SK-N-SH (cell line): Measurements from ENCODE around the gene PPP1R2B. TPM values are rescaled to one million over a fixed set of nuclear protein-coding genes. Genes with fewer than 3 reads are reported as not detected.
"Not testable (repeated sequence)": the region's sequence is repeated elsewhere in the genome, so short reads cannot be mapped to it uniquely, and the experiment has no call there.

Source experiments
- CTCF ChIA-PET: fragments of 300-600, 350-600 bp; formaldehyde crosslinking; extraction: SDS; loops from one replicate; lab custom pipeline; 2021; lab: Yijun Ruan, JAX
- POLR2A ChIA-PET: fragments of 350-600 bp; sonication (Branson Sonifier 250); formaldehyde crosslinking; extraction: SDS; loops from one replicate; lab custom pipeline; 2020; ENCODE audit warnings: antibody characterized with exemption, inconsistent platforms; lab: Yijun Ruan, JAX
- DNase-seq: peaks from one replicate; pipeline ENCODE4 v3.0.0; 2012
- H2AFZ ChIP-seq: fragments of 200-600 bp; sonication (generic); 2 replicates; pipeline ENCODE4 v1.8.1; 2016; ENCODE audit warnings: antibody characterized with exemption, mild to moderate bottlenecking, low read depth
- H3F3A ChIP-seq: fragments of 200-600 bp; sonication (generic); replicated peaks from 2 replicates; pipeline ENCODE3; 2016; ENCODE audit warnings: antibody characterized with exemption, mild to moderate bottlenecking; ENCODE audit not compliant: insufficient read depth
- H3K27ac ChIP-seq, 2 experiments: fragments of 200-500 bp in 1 of 2; fragments of 200-600 bp in 1 of 2; sonication (Bioruptor generic) in 1 of 2; sonication (generic), shearing (Covaris generic) in 1 of 2; 2 replicates each; pipeline versions ENCODE4 v1.5.1 to v1.6.1; 2014 to 2016; ENCODE audit warnings: low read depth in 2 of 2, inconsistent platforms in 1 of 2, low read length in 1 of 2, mild to moderate bottlenecking in 1 of 2, mixed read lengths in 1 of 2
- H3K27me3 ChIP-seq: fragments of 200-600 bp; sonication (generic), shearing (Covaris generic); 2 replicates; pipeline ENCODE4 v1.6.1; 2016; ENCODE audit warnings: mixed run types; ENCODE audit not compliant: insufficient read depth
- H3K36me3 ChIP-seq, 2 experiments: fragments of 200-500 bp in 1 of 2; fragments of 200-600 bp in 1 of 2; sonication (Bioruptor generic) in 1 of 2; sonication (generic) in 1 of 2; replicated peaks in 1 of 2; 2 replicates each; pipeline versions ENCODE3 to v1.5.1; 2014 to 2016; ENCODE audit warnings: low read length in 1 of 2, mild to moderate bottlenecking in 1 of 2; ENCODE audit not compliant: insufficient read depth in 2 of 2, control insufficient read depth in 1 of 2
- H3K4me1 ChIP-seq, 2 experiments: fragments of 200-500 bp in 1 of 2; fragments of 200-600 bp in 1 of 2; sonication (Bioruptor generic) in 1 of 2; sonication (generic), shearing (Covaris generic) in 1 of 2; 2 replicates each; pipeline versions ENCODE4 v1.5.1 to v1.6.1; 2014 to 2016; ENCODE audit warnings: low read depth in 1 of 2, low read length in 1 of 2, mixed run types in 1 of 2; ENCODE audit not compliant: insufficient read depth in 2 of 2, control insufficient read depth in 1 of 2
- H3K4me2 ChIP-seq: fragments of 200-600 bp; sonication (generic), shearing (Covaris generic); 2 replicates; pipeline ENCODE4 v1.6.1; 2017; ENCODE audit warnings: mixed run types
- H3K4me3 ChIP-seq, 2 experiments: fragments of 200-500 bp in 1 of 2; fragments of 200-600 bp in 1 of 2; sonication (Bioruptor generic) in 1 of 2; sonication (generic), shearing (Covaris generic) in 1 of 2; 2 replicates each; pipeline versions ENCODE4 v1.5.1 to v1.8.1; 2014 to 2016; ENCODE audit warnings: low read depth in 2 of 2, inconsistent platforms in 1 of 2, low read length in 1 of 2, mild to moderate bottlenecking in 1 of 2, mixed read lengths in 1 of 2, moderate library complexity in 1 of 2
- H3K79me2 ChIP-seq: fragments of 200-600 bp; sonication (generic); 2 replicates; pipeline ENCODE4 v1.8.1; 2017; ENCODE audit warnings: mild to moderate bottlenecking; ENCODE audit not compliant: insufficient read depth
- H3K9ac ChIP-seq: fragments of 200-600 bp; sonication (generic); 2 replicates; pipeline ENCODE4 v1.6.1; 2017; ENCODE audit warnings: mixed run types
- H3K9me2 ChIP-seq: fragments of 200-600 bp; sonication (generic); 2 replicates; pipeline ENCODE4 v1.6.1; 2017; ENCODE audit warnings: mixed run types
- H3K9me3 ChIP-seq: fragments of 200-600 bp; sonication (generic); 2 replicates; pipeline ENCODE4 v1.6.1; 2017; ENCODE audit warnings: mixed run types, mild to moderate bottlenecking, moderate library complexity
- H4K20me1 ChIP-seq: fragments of 200-600 bp; sonication (generic); 2 replicates; pipeline ENCODE4 v1.6.1; 2017; ENCODE audit warnings: mild to moderate bottlenecking, mixed run types; ENCODE audit not compliant: insufficient read depth
- CHD2 ChIP-seq: fragments of 150-350 bp; IDR thresholded peaks from 2 replicates; pipeline ENCODE4 v1.6.1; 2018; ENCODE audit warnings: low read length; ENCODE audit not compliant: partially characterized antibody
- FOXJ3 ChIP-seq: sonication (generic); formaldehyde crosslinking; IDR thresholded peaks from 2 replicates; pipeline ENCODE4 v1.5.1; 2020; ENCODE audit warnings: mild to moderate bottlenecking, missing genetic modification reagents
- GATA2 ChIP-seq: sonication (generic); formaldehyde crosslinking; IDR thresholded peaks from 2 replicates; pipeline ENCODE4 v1.5.0; 2020; ENCODE audit warnings: mild to moderate bottlenecking, missing genetic modification reagents
- MXI1 ChIP-seq: IDR thresholded peaks from 2 replicates; pipeline ENCODE4 v1.6.1; 2012; ENCODE audit warnings: mild to moderate bottlenecking, low read depth, low read length, improper control_type of control experiment
- NRF1 ChIP-seq: IDR thresholded peaks from 2 replicates; pipeline ENCODE4 v1.6.1; 2012; ENCODE audit warnings: low read depth, mild to moderate bottlenecking, low read length
- PBX3 ChIP-seq: IDR thresholded peaks from 2 replicates; pipeline ENCODE4; 2012
- POLR2AphosphoS5 ChIP-seq: IDR thresholded peaks from 2 replicates; pipeline ENCODE4 v1.6.1; 2012; ENCODE audit warnings: low read depth, low read length
- RAD21 ChIP-seq: IDR thresholded peaks from 2 replicates; pipeline ENCODE4 v1.6.1; 2012; ENCODE audit warnings: mild to moderate bottlenecking, low read length
- RCOR1 ChIP-seq: fragments of 150-350 bp; IDR thresholded peaks from 2 replicates; pipeline ENCODE4 v1.6.1; 2017; ENCODE audit warnings: antibody characterized with exemption, low read length
- RFX5 ChIP-seq: IDR thresholded peaks from 2 replicates; pipeline ENCODE4 v1.6.1; 2012; ENCODE audit warnings: mild to moderate bottlenecking, improper control_type of control experiment, low read length
- SIN3A ChIP-seq: IDR thresholded peaks from 2 replicates; pipeline ENCODE4 v1.6.1; 2012; ENCODE audit warnings: low read depth, mild to moderate bottlenecking, low read length, moderate library complexity, borderline replicate concordance
- SMC3 ChIP-seq: IDR thresholded peaks from 2 replicates; pipeline ENCODE4 v1.6.1; 2012; ENCODE audit warnings: low read depth, low read length, improper control_type of control experiment
- TAF1 ChIP-seq: IDR thresholded peaks from 2 replicates; pipeline ENCODE4 v1.6.1; 2012; ENCODE audit warnings: low read depth, mild to moderate bottlenecking, low read length, moderate library complexity, borderline replicate concordance
- TEAD4 ChIP-seq: IDR thresholded peaks from 2 replicates; pipeline ENCODE4 v1.4.0; 2012; ENCODE audit warnings: mild to moderate bottlenecking, borderline replicate concordance; ENCODE audit not compliant: insufficient read depth
- USF2 ChIP-seq: fragments of 150-350 bp; IDR thresholded peaks from 2 replicates; pipeline ENCODE4 v1.6.1; 2017; ENCODE audit warnings: antibody characterized with exemption, low read length, low read depth, borderline replicate concordance
- ZBTB33 ChIP-seq: IDR thresholded peaks from 2 replicates; pipeline ENCODE4 v1.4.0; 2012; ENCODE audit warnings: low read depth, borderline replicate concordance
- WGBS: methylation state at CpG from one replicate; pipeline ENCODE4 v1.1.6; 2017; ENCODE audit warnings: low lambda C conversion rate; 5-methylcytosine and 5-hydroxymethylcytosine counted together
- polyA plus RNA-seq, 3 experiments: library from polyadenylated mRNA; depleted of rRNA; stranded (reverse); fragments of >200 nt; gene quantifications; 2 replicates each; pipeline ENCODE4 v1.2.3, GENCODE V29; 2012

Gene PPP1R2B
- polyA plus RNA-seq, 1 of the 3 experiments (the other 2 are of a cell fraction) = not detected

- POLR2A ChIA-PET = no interaction called here
Measured at GRCh38 chr5:156851880-156852279, 1.8 kb downstream of the PPP1R2B start.

GRCh38 chr5:156853055-156853454 lies 3.0 kb downstream of the PPP1R2B start:
- 1% methylated on average over 2 of the region's 2 CpGs for WGBS
- H3K9me2 ChIP-seq, H3K9ac ChIP-seq, CTCF ChIA-PET, H3K79me2 ChIP-seq, POLR2A ChIA-PET, H3F3A ChIP-seq, H3K4me1 ChIP-seq, H3K4me2 ChIP-seq, H3K36me3 ChIP-seq, H3K27ac ChIP-seq, DNase-seq, H3K4me3 ChIP-seq, H2AFZ ChIP-seq, H3K27me3 ChIP-seq, H4K20me1 ChIP-seq: not testable (repeated sequence)
- H3K9me3 ChIP-seq = 0 out of 2 replicates have a peak, but pooled peaks cover 14% of the 10 kb centered on the region

More at GRCh38 chr5:156851880-156852279, 1.8 kb downstream of the PPP1R2B start:
- no peak overlapping the region for H3K27ac ChIP-seq
- 0 out of 2 replicates have a peak, but pooled peaks cover 14% of the 10 kb centered on the region for H3K9me3 ChIP-seq
- H3K79me2 ChIP-seq = no peaks in the 10 kb centered on the region
- no peak overlapping the region for H2AFZ ChIP-seq
- WGBS = 14% methylated on average over 3 of the region's 3 CpGs
- H3K4me1 ChIP-seq = no peaks in the 10 kb centered on the region
- no peaks in the 10 kb centered on the region for H3F3A ChIP-seq
- no peaks in the 10 kb centered on the region for H3K36me3 ChIP-seq
- H4K20me1 ChIP-seq = no peaks in the 10 kb centered on the region
- H3K4me3 ChIP-seq = no peak overlapping the region
- H3K27me3 ChIP-seq = no peaks in the 10 kb centered on the region
- peaks cover 5% of the 10 kb centered on the region; the same call in 1 of the 2 replicates for H3K9me2 ChIP-seq
- TF ChIP-seq TAF1 (no peak), POLR2AphosphoS5 (no peak), NRF1 (no peak), MXI1 (no peak), SIN3A (no peak), FOXJ3 (CRISPR knock-in tag) (no peak), RAD21 (no peak), RCOR1 (no peak), CHD2 (no peak), SMC3 (no peak), PBX3 (no peak), USF2 (no peak), RFX5 (no peak), TEAD4 (no peak), ZBTB33 (no peak), GATA2 (CRISPR knock-in tag) (no peak)
- CTCF ChIA-PET = no interaction called here
- no peak for DNase-seq
- no peak overlapping the region for H3K9ac ChIP-seq
- H3K4me2 ChIP-seq = no peak overlapping the region
